Transverse colon (tissue), 3 donors: Measurements from ENCODE around the gene TSPAN6.

ENCODE experiments used
- POLR2A ChIP-seq: fragments of 450-650 bp; IDR thresholded peaks from one replicate; pipeline ENCODE4 v1.6.1; 2016; ENCODE audit warnings: antibody characterized with exemption, mild to moderate bottlenecking, moderate library complexity
- POLR2AphosphoS5 ChIP-seq, 3 donors: sonication (generic); formaldehyde crosslinking; IDR thresholded peaks; one replicate each; pipeline ENCODE4 v1.6.1; 2016; ENCODE audit warnings: antibody characterized with exemption in 3 of 3

- TF ChIP-seq POLR2A (no peak), POLR2AphosphoS5 (IDR thresholded peaks at IDR 0.05) (no peak)
Measured at GRCh38 chrX:100648458-100649417, 12.1 kb upstream of the TSPAN6 start.
